AG04450 (cell line): ENCODE results near the gene NUP205. TPM values are rescaled to one million over a fixed set of nuclear protein-coding genes. Genes with fewer than 3 reads are reported as not detected.

Experiments
- CTCF ChIA-PET: fragments of 300-600, 350-600 bp; formaldehyde crosslinking; extraction: SDS; loops from one replicate; lab custom pipeline; 2022; ENCODE audit warnings: antibody characterized with exemption, inconsistent platforms; lab: Charles Lee
- POLR2A ChIA-PET: fragments of 350-600 bp; formaldehyde crosslinking; extraction: SDS; loops from one replicate; lab custom pipeline; 2021; ENCODE audit warnings: antibody characterized with exemption, inconsistent platforms; lab: Yijun Ruan, JAX
- DNase-seq: peaks from one replicate; pipeline ENCODE4 v3.0.0-alpha.2; 2011; ENCODE audit warnings: low read depth, low spot score
- H3K27ac ChIP-seq: one replicate; pipeline ENCODE4 v1.5.1; 2012; ENCODE audit warnings: low read depth, low read length, control low read depth
- H3K27me3 ChIP-seq: one replicate; pipeline ENCODE4 v1.6.0; 2012; ENCODE audit warnings: low read length; ENCODE audit not compliant: control insufficient read depth, insufficient read depth
- H3K4me3 ChIP-seq: 2 replicates; pipeline ENCODE4 v1.5.1; 2011; ENCODE audit warnings: mild to moderate bottlenecking, low read depth, low read length, control low read depth
- H3K9me3 ChIP-seq: 2 replicates; pipeline ENCODE4 v1.5.1; 2012; ENCODE audit warnings: low read length; ENCODE audit not compliant: control insufficient read depth, insufficient read depth
- CTCF ChIP-seq: IDR thresholded peaks from 2 replicates; pipeline ENCODE4 v1.5.1; 2011; ENCODE audit warnings: low read depth, low read length, control low read depth, inconsistent platforms
- polyA plus RNA-seq: library from polyadenylated mRNA; depleted of rRNA; stranded (reverse); fragments of >200 nt; gene quantifications from 2 replicates; pipeline ENCODE4 v1.2.3, GENCODE V29; 2011

Gene NUP205
- polyA plus RNA-seq, 1 experiment: 36.2 TPM

- TF ChIP-seq CTCF: peak; percentile 75
- H3K9me3 ChIP-seq: no peaks in the 10 kb centered on the region
- no peak overlapping the region for H3K4me3 ChIP-seq
- POLR2A ChIA-PET: interaction anchor here (1.9 kb wide), 1 partner anchor 17 kb away, joined by 7 read pairs; the partner anchor contains the start of gene STMP1
- CTCF ChIA-PET: interaction anchor here (0.6 to 8.7 kb wide), 54 partner anchors 8 to 1955 kb away, joined by 3 to 146 read pairs (median 5); partner anchors contain the start of genes SLC13A4 and STMP1
- DNase-seq: no peak
- H3K27ac ChIP-seq: no peak overlapping the region
- no peaks in the 10 kb centered on the region for H3K27me3 ChIP-seq
These were observed 87.7 kb downstream of the NUP205 start for GRCh38 chr7:135645296-135645904.

GRCh38 chr7:135647755-135648154 lies 90.0 kb downstream of the NUP205 start:
- ChIA-PET POLR2A (no interaction called here), CTCF (interaction anchor here (5.0 to 8.7 kb wide), 4 partner anchors 20 to 373 kb away, joined by 94 to 146 read pairs (median 118); no protein-coding TSS in a partner anchor)
- no peak for DNase-seq
- no peaks in the 10 kb centered on the region for H3K9me3 ChIP-seq
- no peak overlapping the region for H3K4me3 ChIP-seq
- no peaks in the 10 kb centered on the region for H3K27me3 ChIP-seq
- no peak for TF ChIP-seq CTCF
- H3K27ac ChIP-seq: no peak overlapping the region

GRCh38 chr7:135648235-135648634 lies 90.5 kb downstream of the NUP205 start:
- CTCF ChIA-PET: interaction anchor here (1.0 to 8.7 kb wide), 4 partner anchors 14 to 374 kb away, joined by 3 to 146 read pairs (median 70); partner anchors contain the start of gene STMP1
- TF ChIP-seq CTCF: no peak
- no peak for DNase-seq
- Histone ChIP-seq H3K4me3 (no peak overlapping the region), H3K9me3 (no peaks in the 10 kb centered on the region), H3K27me3 (no peaks in the 10 kb centered on the region), H3K27ac (no peak overlapping the region)
- POLR2A ChIA-PET: no interaction called here

- Histone ChIP-seq H3K9me3 (no peaks in the 10 kb centered on the region), H3K27me3 (no peaks in the 10 kb centered on the region), H3K27ac (no peak overlapping the region), H3K4me3 (no peak overlapping the region)
- ChIA-PET POLR2A (no interaction called here), CTCF (interaction anchor here (0.5 to 2.5 kb wide), 5 partner anchors 11 to 480 kb away, joined by 3 to 11 read pairs (median 5); partner anchors contain the start of gene STMP1)
- TF ChIP-seq CTCF: no peak
- DNase-seq: no peak
These were observed 93.3 kb downstream of the NUP205 start for GRCh38 chr7:135650831-135651573.
